Adipose tissue (tissue), 3 donors: ENCODE data around the gene GET4. TPM values are rescaled to one million over a fixed set of nuclear protein-coding genes. Genes with fewer than 3 reads are reported as not detected.

ENCODE experiments used
- H3K27ac ChIP-seq: one replicate; pipeline ENCODE4 v1.5.1; 2013; ENCODE audit warnings: low read depth, low read length
- WGBS, 3 donors: extraction: QIAGEN DNeasy Blood & Tissue Kit; methylation state at CpG; one replicate each; pipeline ENCODE4 v1.1.7; 2013; 5-methylcytosine and 5-hydroxymethylcytosine counted together
- polyA plus RNA-seq, 3 donors: library from polyadenylated mRNA; stranded (reverse); fragments of 200-250 nt; gene quantifications; one replicate each; pipeline ENCODE4 v1.2.3, GENCODE V29; 2013
- donor health status: healthy with polysubstance abuse.
- donor health status: Bipolar disorder and iron deficiency.
- donor health status: healthy.

GET4 gene
- polyA plus RNA-seq, 3 donors: 27.7 to 35.9 (median 35.4) TPM

- H3K27ac ChIP-seq: no peak overlapping the region
- 71 to 95% (median 94%) methylated on average over 20 of the region's 20 CpGs for WGBS, 3 donors
These were observed 5.3 kb downstream of the GET4 start for GRCh38 chr7:881441-882234.

GRCh38 chr7:882336-883035 is 6.1 kb downstream of the GET4 start:
- WGBS, 3 donors: 53 to 91% (median 91%) methylated on average over 30 to 37 of the region's 37 CpGs
- H3K27ac ChIP-seq: no peak overlapping the region

- 58 to 76% (median 74%) methylated on average over 48 to 50 of the region's 50 CpGs for WGBS, 3 donors
- no peak overlapping the region for H3K27ac ChIP-seq
These were observed 7.0 kb downstream of the GET4 start for GRCh38 chr7:883055-884021.

- no peak overlapping the region for H3K27ac ChIP-seq
- 53 to 89% (median 87%) methylated on average over 31 of the region's 31 CpGs for WGBS, 3 donors
These were observed 8.0 kb downstream of the GET4 start for GRCh38 chr7:884191-885003.

- WGBS, 3 donors: 37 to 88% (median 82%) methylated on average over 23 to 25 of the region's 25 CpGs
- H3K27ac ChIP-seq: no peak overlapping the region
These were observed 9.0 kb downstream of the GET4 start for GRCh38 chr7:885261-885892.

GRCh38 chr7:885893-886625 is 9.7 kb downstream of the GET4 start:
- no peak overlapping the region for H3K27ac ChIP-seq
- WGBS, 3 donors: 85 to 93% (median 88%) methylated on average over 27 to 30 of the region's 30 CpGs

GRCh38 chr7:886626-887487 is 10.5 kb downstream of the GET4 start:
- 84 to 96% (median 94%) methylated on average over 40 of the region's 40 CpGs for WGBS, 3 donors
- H3K27ac ChIP-seq: no peak overlapping the region

GRCh38 chr7:887488-887820 is 11.1 kb downstream of the GET4 start:
- no peak overlapping the region for H3K27ac ChIP-seq
- WGBS, 3 donors: 91 to 96% (median 95%) methylated on average over 18 of the region's 18 CpGs

GRCh38 chr7:888081-889024 is 12.0 kb downstream of the GET4 start:
- no peak overlapping the region for H3K27ac ChIP-seq
- 88 to 93% (median 91%) methylated on average over 41 to 43 of the region's 43 CpGs for WGBS, 3 donors

GRCh38 chr7:889025-889390 is 12.7 kb downstream of the GET4 start:
- WGBS, 3 donors: 92 to 96% (median 92%) methylated on average over 9 to 15 of the region's 15 CpGs
- no peak overlapping the region for H3K27ac ChIP-seq

GRCh38 chr7:889391-889790 is 13.0 kb downstream of the GET4 start:
- WGBS, 3 donors: 91 to 96% (median 96%) methylated on average over 10 to 18 of the region's 18 CpGs
- H3K27ac ChIP-seq: no peak overlapping the region

- 92 to 96% (median 93%) methylated on average over 15 of the region's 15 CpGs for WGBS, 3 donors
- H3K27ac ChIP-seq: no peak overlapping the region
These were observed 14.5 kb downstream of the GET4 start for GRCh38 chr7:890868-891267.

GRCh38 chr7:891291-891690 is 14.9 kb downstream of the GET4 start:
- WGBS, 3 donors: 94 to 96% (median 95%) methylated on average over 29 of the region's 29 CpGs
- H3K27ac ChIP-seq: no peak overlapping the region

GRCh38 chr7:891805-892204 is 15.5 kb downstream of the GET4 start:
- 93 to 97% (median 96%) methylated on average over 14 to 20 of the region's 20 CpGs for WGBS, 3 donors
- H3K27ac ChIP-seq: no peak overlapping the region
